Upper lobe of left lung (tissue), 6 donors: Measurements from ENCODE around the gene SPAG7. TPM values are rescaled to one million over a fixed set of nuclear protein-coding genes. Genes with fewer than 3 reads are reported as not detected.

Experiments used
- ATAC-seq, 2 donors: fragments of 200-7000 bp; cut with Tn5 transposase; one replicate each; pipeline ENCODE4 v1.9.1; 2022; ENCODE audit warnings: mild to moderate bottlenecking in 2 of 2, moderate library complexity in 2 of 2; ENCODE audit not compliant: low FRiP score in 2 of 2
- DNase-seq, 2 donors: peaks; one replicate each; pipeline ENCODE4 v3.0.0-alpha.2; 2019 to 2020
- H3K27ac ChIP-seq, 4 donors: fragments of 200-600 bp; sonication (generic); one replicate each; pipeline ENCODE4 v1.5.1; 2016 to 2019
- H3K27me3 ChIP-seq, 4 donors: fragments of 200-600 bp; sonication (generic); one replicate each; pipeline ENCODE4 v1.5.1; 2017 to 2019
- H3K36me3 ChIP-seq, 4 donors: fragments of 200-600 bp; sonication (generic); one replicate each; pipeline ENCODE4 v1.5.1; 2016 to 2019
- H3K4me1 ChIP-seq, 4 donors: fragments of 200-600 bp; sonication (generic); one replicate each; pipeline ENCODE4 v1.5.1; 2018 to 2019
- H3K4me3 ChIP-seq, 4 donors: fragments of 200-600 bp; sonication (generic); one replicate each; pipeline ENCODE4 v1.5.1; 2017 to 2019; ENCODE audit warnings: mild to moderate bottlenecking in 2 of 4, moderate library complexity in 1 of 4
- H3K9me3 ChIP-seq, 4 donors: fragments of 200-600 bp; sonication (generic); one replicate each; pipeline ENCODE4 v1.5.1; 2018 to 2019
- EP300 ChIP-seq, 4 donors: sonication (generic); formaldehyde crosslinking; IDR thresholded peaks; one replicate each; pipeline ENCODE4 v1.5.1; 2017; ENCODE audit warnings: antibody characterized with exemption in 4 of 4, control low read depth in 2 of 4
- POLR2A ChIP-seq, 4 donors: fragments of 450-650 bp; IDR thresholded peaks; one replicate each; pipeline ENCODE4 v1.5.1; 2016 to 2017; ENCODE audit warnings: antibody characterized with exemption in 4 of 4, mild to moderate bottlenecking in 2 of 4
- POLR2AphosphoS5 ChIP-seq, 2 donors: sonication (generic); formaldehyde crosslinking; IDR thresholded peaks; one replicate each; pipeline ENCODE4 v1.5.1; 2017; ENCODE audit warnings: antibody characterized with exemption in 2 of 2
- WGBS, 2 donors: methylation state at CpG; one replicate each; pipeline ENCODE4 v1.1.5; 2017 to 2018; 5-methylcytosine and 5-hydroxymethylcytosine counted together
- total RNA-seq, 6 donors: library from RNA; depleted of rRNA in 4 of 6; stranded (reverse); fragments of >200 nt in 4 of 6; gene quantifications; one replicate each; pipeline versions ENCODE4 v1.1.0 to v1.2.1, GENCODE V29; 2016 to 2021
- TF ChIP-seq, protein P1 (sequence below), 6 experiments: fragments of 450-650 bp in 4 of 6; fragments of 200-600 bp in 2 of 6; sonication (generic) in 2 of 6; IDR thresholded peaks; one replicate each; pipeline ENCODE4 v1.5.1; 2016 to 2019; ENCODE audit warnings: antibody characterized with exemption in 6 of 6
- donor health status: DM: no; HTN: no; CAD: no; lungs with moderate emphysema.
- donor health status: DM: no; HTN: yes; CAD: no; lungs with severe emphysema.

SPAG7 gene, protein sequence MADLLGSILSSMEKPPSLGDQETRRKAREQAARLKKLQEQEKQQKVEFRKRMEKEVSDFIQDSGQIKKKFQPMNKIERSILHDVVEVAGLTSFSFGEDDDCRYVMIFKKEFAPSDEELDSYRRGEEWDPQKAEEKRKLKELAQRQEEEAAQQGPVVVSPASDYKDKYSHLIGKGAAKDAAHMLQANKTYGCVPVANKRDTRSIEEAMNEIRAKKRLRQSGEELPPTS
- 10 to 100 TPM; 48.2 to 66.4 (median 63.8) TPM for total RNA-seq

DNA sequence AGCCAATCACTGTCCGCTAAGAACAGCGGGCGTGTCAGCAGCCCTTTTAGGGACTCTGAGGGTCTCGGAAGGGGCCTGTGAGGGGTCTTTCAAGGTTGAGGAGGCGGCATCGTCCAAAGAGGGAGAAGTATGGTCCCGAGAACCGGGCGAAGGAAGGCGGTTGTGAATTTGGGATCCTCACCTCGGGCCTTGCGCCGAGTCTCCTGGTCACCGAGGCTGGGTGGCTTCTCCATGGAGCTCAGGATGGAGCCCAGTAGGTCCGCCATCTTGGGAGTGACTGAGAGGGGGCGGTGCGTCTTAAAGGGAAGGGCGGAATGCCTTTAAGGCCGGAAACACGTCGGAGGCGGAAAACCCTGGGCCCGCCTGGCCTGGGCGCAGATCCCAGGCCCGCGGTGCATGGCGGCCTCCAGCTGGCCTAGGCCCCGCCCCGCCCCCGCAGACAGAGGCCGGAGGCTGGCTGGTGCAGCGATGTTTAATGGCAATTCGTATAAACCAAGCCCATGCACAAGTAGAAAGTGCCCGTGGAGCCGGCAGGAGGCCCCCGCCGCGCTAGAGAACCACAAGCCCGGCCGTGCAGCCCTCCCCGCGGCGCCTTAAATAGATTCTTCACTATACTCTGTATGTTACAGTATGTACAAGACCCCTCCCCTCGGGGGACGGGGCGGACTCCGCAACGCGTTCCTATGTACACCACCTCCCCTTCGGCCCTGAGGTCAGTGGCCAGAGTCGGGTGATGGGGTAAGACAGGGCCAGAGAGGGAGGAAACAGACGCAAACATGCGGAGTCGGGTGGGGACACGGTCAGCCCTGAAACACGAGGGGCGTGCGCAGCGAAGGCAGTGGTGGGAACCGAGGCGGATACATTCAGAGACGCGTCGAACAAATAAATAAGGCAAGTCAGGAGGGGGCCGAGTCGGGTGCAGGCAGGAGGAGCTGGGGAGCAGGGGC, at the start of gene SPAG7:
TSS of gene SPAG7 (minus strand) at position 279 of the 947 bp plus-strand sequence. CDS start at position 266, 13 bp downstream.
- Histone ChIP-seq H3K36me3 (peaks cover 9 to 42% (median 27%) of the 10 kb centered on the region in 4 donors), H3K9me3 (no peaks in the 10 kb centered on the region), H3K27me3 (no peaks in the 10 kb centered on the region), H3K4me3 (peak within 1 kb of the TSS; percentile 60 to 85 (median 74)), H3K27ac (peak within 1 kb of the TSS; percentile 90 to 95 (median 94)), H3K4me1 (peaks cover 26 to 34% (median 29%) of the 10 kb centered on the region in 4 donors)
- WGBS, 2 donors = 0 to 1% methylated on average over 33 to 62 of the region's 66 CpGs
- peak; percentile 91 to 95 for ATAC-seq
- peak; percentile 96 to 97 for DNase-seq
- TF ChIP-seq EP300 (IDR thresholded peaks at IDR 0.05) (no peak), POLR2A (IDR thresholded peaks at IDR 0.05) (peak in 2 of 4 donors; percentile 56 to 88), POLR2AphosphoS5 (IDR thresholded peaks at IDR 0.05) (peak; percentile 89 to 93)
- TF ChIP-seq, protein P1, sequence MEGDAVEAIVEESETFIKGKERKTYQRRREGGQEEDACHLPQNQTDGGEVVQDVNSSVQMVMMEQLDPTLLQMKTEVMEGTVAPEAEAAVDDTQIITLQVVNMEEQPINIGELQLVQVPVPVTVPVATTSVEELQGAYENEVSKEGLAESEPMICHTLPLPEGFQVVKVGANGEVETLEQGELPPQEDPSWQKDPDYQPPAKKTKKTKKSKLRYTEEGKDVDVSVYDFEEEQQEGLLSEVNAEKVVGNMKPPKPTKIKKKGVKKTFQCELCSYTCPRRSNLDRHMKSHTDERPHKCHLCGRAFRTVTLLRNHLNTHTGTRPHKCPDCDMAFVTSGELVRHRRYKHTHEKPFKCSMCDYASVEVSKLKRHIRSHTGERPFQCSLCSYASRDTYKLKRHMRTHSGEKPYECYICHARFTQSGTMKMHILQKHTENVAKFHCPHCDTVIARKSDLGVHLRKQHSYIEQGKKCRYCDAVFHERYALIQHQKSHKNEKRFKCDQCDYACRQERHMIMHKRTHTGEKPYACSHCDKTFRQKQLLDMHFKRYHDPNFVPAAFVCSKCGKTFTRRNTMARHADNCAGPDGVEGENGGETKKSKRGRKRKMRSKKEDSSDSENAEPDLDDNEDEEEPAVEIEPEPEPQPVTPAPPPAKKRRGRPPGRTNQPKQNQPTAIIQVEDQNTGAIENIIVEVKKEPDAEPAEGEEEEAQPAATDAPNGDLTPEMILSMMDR (IDR thresholded peaks at IDR 0.05) = peak in 3 of 6 experiments; percentile 10 to 15 (median 12)

DNA sequence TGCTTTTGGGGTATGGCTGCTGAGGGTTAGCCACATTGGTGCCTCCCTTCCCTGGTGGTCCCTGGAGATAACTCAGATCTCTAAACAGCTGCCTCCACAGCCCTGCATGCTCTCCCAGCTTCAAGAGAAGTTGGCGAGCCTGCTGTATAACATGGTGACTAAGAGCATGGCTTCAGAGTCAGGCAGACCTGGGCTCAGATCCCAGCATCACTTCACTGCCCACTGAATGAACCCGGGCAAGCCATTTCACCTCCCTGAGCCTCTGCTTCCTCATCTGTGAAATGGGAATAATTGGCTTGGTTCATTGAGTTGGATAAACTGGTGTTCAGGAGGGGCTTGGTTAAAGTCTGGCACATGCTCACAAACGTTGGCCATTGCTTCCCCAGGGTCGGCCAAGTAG, 46.7 kb upstream of the SPAG7 start:
- no peaks in the 10 kb centered on the region for H3K27me3 ChIP-seq
- H3K36me3 ChIP-seq = peaks cover 23 to 91% (median 69%) of the 10 kb centered on the region in 4 donors
- H3K4me3 ChIP-seq = no peak overlapping the region
- no peak for TF ChIP-seq POLR2AphosphoS5 (IDR thresholded peaks at IDR 0.05)
- no peak for TF ChIP-seq POLR2A (IDR thresholded peaks at IDR 0.05)
- no peak for TF ChIP-seq EP300 (IDR thresholded peaks at IDR 0.05)
- TF ChIP-seq, protein P1 (IDR thresholded peaks at IDR 0.05) = no peak
- H3K27ac ChIP-seq = no peak overlapping the region
- DNase-seq = no peak
- no peaks in the 10 kb centered on the region for H3K4me1 ChIP-seq
- 80 to 91% methylated on average over 4 of the region's 4 CpGs for WGBS, 2 donors
- no peak for ATAC-seq
- H3K9me3 ChIP-seq = no peaks in the 10 kb centered on the region

DNA sequence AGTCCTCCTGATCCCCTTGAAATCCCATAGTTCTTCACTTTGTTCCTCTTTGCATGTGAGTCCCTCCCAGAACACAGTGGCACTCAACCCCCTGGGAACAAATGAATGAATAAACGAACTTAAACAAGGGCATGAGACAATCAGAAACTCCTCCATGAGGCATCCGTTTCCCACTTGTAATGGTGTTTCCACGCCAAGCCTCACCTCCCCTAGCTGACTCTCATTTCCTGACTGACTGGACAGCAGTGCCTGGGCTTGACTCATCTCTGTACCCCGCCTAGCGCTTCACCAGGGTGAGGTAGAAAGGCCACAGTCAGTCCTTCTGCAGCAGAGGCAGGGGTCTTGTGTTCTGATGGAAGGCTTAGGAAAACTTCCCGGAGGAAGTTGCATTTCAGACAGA, 44.3 kb upstream of the SPAG7 start:
- no peak for TF ChIP-seq EP300 (IDR thresholded peaks at IDR 0.05)
- no peak for TF ChIP-seq POLR2A (IDR thresholded peaks at IDR 0.05)
- DNase-seq (no peak), ATAC-seq (peak in 1 of 2 donors; percentile 46)
- Histone ChIP-seq H3K9me3 (no peaks in the 10 kb centered on the region), H3K36me3 (peaks cover 24 to 92% (median 74%) of the 10 kb centered on the region in 4 donors), H3K27ac (no peak overlapping the region), H3K27me3 (no peaks in the 10 kb centered on the region), H3K4me1 (no peaks in the 10 kb centered on the region), H3K4me3 (no peak overlapping the region)
- WGBS, 2 donors = 75 to 89% methylated on average over 6 of the region's 6 CpGs

DNA sequence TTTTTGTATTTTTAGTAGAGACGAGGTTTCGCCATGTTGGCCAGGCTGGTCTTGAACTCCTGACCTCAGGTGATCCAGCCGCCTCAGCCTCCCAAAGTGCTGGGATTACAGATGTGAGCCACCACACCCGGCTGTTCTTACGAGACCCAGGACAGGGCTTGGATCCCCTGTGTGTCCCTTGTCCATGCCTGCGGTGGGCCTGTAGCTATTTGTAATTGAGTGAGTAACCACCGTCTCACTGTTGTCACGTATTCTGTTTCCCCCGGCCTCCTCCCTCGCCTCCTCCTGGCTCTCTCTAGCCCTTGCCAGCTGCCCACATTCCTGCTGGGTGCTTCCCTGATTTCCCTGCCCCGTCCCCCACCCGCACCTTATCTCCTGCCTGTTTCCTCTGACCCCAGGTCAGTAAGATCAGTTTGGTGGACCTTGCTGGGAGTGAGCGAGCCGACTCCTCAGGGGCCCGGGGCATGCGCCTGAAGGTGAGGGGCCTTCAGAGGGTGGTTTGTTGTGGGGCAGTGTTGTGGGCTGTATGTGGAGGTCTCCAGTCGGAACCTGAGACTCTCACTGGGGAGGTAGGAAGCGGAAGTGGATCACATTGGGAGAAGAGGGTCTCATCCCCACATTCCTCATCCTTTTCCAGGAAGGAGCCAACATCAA, 35.7 kb upstream of the SPAG7 start:
- H3K9me3 ChIP-seq = no peaks in the 10 kb centered on the region
- no peak overlapping the region for H3K4me3 ChIP-seq
- TF ChIP-seq EP300 (IDR thresholded peaks at IDR 0.05) (no peak), POLR2A (IDR thresholded peaks at IDR 0.05) (no peak), POLR2AphosphoS5 (IDR thresholded peaks at IDR 0.05) (no peak)
- TF ChIP-seq, protein P1 (IDR thresholded peaks at IDR 0.05) = no peak
- WGBS, 2 donors = 97 to 99% methylated on average over 18 of the region's 18 CpGs
- ATAC-seq = no peak
- H3K27ac ChIP-seq = no peak overlapping the region
- no peaks in the 10 kb centered on the region for H3K27me3 ChIP-seq
- peaks cover 35 to 78% (median 74%) of the 10 kb centered on the region in 4 donors for H3K36me3 ChIP-seq
- peaks cover 18 to 24% (median 23%) of the 10 kb centered on the region in 4 donors for H3K4me1 ChIP-seq
- no peak for DNase-seq
